Measurements from ENCODE around the gene RSRC1.

RSRC1 gene

GRCh38 chr3:158295771-158296170 lies 185.9 kb downstream of the RSRC1 start:
- Histone ChIP-seq H3K27me3 (replicated peaks) (no peaks in the 10 kb centered on the region), H3K36me3 (replicated peaks) (no peaks in the 10 kb centered on the region), H3K4me3 (ENCODE audit: low read depth, low read length) (no peak overlapping the region), H3K27ac (no peak overlapping the region)
- DNase-seq = no peak
- in situ Hi-C loops (cut with HindIII; ENCODE audit: low pct_ligation_motif_present, low sequenced_read_pairs) = no loop called here
- TF ChIP-seq CTCF (IDR thresholded peaks at IDR 0.05; ENCODE audit: low read depth, low read length, missing control alignments) = no peak

DNA sequence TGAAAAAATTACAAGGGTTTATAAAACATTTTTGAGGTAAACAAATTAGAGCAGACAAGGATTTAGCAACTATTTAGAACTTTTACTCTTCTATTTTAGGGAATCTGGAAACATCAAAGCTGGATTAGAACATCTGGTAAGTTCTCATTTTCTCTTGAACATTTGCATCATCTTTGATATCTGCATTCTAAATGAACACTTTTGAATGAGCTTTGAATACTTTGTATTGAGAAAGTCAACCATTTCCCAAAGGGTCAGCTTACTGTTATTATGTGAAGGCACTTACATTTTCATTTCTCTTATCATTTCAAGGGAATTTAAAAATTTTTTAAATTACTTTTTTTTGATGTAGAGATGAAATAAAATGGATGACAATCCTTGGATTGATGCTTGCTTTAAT lies 188.1 kb downstream of the RSRC1 start:
- no peak overlapping the region for H3K4me3 ChIP-seq (ENCODE audit: low read depth, low read length)
- no peak overlapping the region for H3K27ac ChIP-seq
- no peaks in the 10 kb centered on the region for H3K27me3 ChIP-seq (replicated peaks)
- H3K36me3 ChIP-seq (replicated peaks) = no peaks in the 10 kb centered on the region
- in situ Hi-C loops (cut with HindIII; ENCODE audit: low pct_ligation_motif_present, low sequenced_read_pairs) = no loop called here
- no peak for TF ChIP-seq CTCF (IDR thresholded peaks at IDR 0.05; ENCODE audit: low read depth, low read length, missing control alignments)
- DNase-seq = no peak

DNA sequence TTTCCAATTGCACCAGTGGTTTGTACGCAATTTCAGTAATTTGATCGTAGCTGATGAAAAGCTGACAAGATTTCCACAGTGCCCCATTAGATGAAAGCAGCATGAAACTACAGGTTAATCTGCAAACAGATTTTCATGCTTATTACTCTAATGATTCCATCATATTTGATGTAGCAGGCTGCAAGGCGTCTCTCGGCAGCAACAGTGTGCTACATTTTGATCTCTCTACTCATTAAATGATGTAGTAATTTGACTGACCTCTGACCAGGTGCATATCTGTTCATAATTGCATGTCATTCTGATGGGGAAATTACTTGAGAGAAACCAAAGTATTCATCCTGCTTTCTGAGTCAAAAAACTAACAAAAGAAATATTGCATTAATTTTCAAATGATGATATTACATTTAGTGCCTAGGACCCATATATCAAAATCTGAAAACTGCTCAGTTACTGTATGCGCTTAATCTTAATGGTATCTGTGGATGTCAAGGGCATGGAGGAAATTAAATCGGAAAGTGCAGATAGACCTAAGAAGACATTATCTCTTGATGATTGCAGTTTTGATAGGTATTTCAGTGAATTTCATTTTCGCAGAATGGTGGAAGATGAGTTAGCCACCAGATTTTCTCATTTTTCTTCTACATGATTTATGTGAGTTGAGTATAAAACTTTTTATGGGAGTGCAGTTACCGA lies 198.5 kb downstream of the RSRC1 start:
- Histone ChIP-seq H3K27ac (no peak overlapping the region), H3K4me3 (ENCODE audit: low read depth, low read length) (no peak overlapping the region), H3K27me3 (replicated peaks) (no peaks in the 10 kb centered on the region), H3K36me3 (replicated peaks) (no peaks in the 10 kb centered on the region)
- DNase-seq = no peak
- TF ChIP-seq CTCF (IDR thresholded peaks at IDR 0.05; ENCODE audit: low read depth, low read length, missing control alignments) = no peak
- in situ Hi-C loops (cut with HindIII; ENCODE audit: low pct_ligation_motif_present, low sequenced_read_pairs) = no loop called here

DNA sequence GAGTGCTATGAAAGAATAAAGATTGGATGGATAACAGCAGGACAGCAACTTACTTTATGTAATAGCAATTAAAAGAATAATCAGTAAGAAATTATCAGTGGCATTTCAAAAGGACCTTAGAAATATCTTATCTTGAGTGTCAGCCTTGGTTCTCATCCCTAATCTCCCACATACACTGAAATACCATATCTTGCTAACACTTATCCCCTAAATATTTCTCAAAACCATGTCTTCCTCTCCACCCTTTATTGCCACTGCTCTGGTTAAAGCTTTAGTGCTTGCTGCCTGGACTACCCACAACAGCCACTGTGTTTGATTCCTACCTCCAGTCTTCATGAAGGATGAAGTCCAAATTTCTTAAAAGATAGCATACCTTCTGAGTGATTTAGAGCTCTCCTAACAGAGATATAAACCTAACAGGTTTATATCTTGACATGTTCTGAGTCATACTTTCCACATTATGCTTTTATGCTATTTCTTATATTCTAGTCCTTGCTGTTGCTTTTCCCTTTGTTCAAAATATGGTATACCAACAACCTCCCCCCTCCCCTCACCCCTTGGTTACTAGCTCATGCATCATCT lies 202.8 kb downstream of the RSRC1 start:
- no peak for DNase-seq
- H3K27ac ChIP-seq = no peak overlapping the region
- no peak overlapping the region for H3K4me3 ChIP-seq (ENCODE audit: low read depth, low read length)
- H3K36me3 ChIP-seq (replicated peaks) = no peaks in the 10 kb centered on the region
- no peaks in the 10 kb centered on the region for H3K27me3 ChIP-seq (replicated peaks)
- in situ Hi-C loops (cut with HindIII; ENCODE audit: low pct_ligation_motif_present, low sequenced_read_pairs) = no loop called here
- TF ChIP-seq CTCF (IDR thresholded peaks at IDR 0.05; ENCODE audit: low read depth, low read length, missing control alignments) = no peak

DNA sequence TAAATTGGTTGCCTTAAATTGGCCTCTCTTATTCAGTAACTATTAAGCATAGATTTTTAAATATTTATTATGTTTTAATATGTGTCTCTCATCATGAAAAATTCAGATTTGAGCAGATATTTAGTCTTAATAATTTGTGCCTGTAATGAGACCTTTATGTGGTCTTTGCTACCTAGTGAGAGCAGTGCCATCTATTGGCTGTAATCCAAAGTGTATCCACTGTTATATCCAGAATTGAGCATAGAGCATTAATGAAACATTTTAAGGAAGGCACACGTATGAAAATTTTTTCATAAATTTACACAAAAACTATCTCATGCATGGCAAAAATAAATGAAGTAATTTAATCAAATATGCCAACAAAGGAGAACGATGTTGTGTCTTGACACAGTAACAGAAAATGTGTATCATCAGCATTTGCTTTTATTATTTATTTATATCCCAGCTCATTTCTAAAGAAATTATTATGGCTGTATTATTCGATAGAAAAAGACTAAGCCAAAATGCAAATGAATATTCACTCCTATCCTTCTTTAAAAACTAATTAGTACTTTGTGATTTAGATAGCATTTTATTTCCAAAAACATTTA lies 203.5 kb downstream of the RSRC1 start:
- no peak overlapping the region for H3K4me3 ChIP-seq (ENCODE audit: low read depth, low read length)
- no peaks in the 10 kb centered on the region for H3K36me3 ChIP-seq (replicated peaks)
- no peaks in the 10 kb centered on the region for H3K27me3 ChIP-seq (replicated peaks)
- peak; percentile 52 for TF ChIP-seq CTCF (IDR thresholded peaks at IDR 0.05; ENCODE audit: low read depth, low read length, missing control alignments)
- peak; percentile 27 for DNase-seq
- in situ Hi-C loops (cut with HindIII; ENCODE audit: low pct_ligation_motif_present, low sequenced_read_pairs) = no loop called here
- H3K27ac ChIP-seq = no peak overlapping the region

Measured in brain microvascular endothelial cell (primary cell).